HG03139 (cell line): ENCODE data around the gene CFD.
"Not testable (repeated sequence)": the region's sequence is repeated elsewhere in the genome, so short reads cannot be mapped to it uniquely, and the experiment has no call there.

Experiments used
- ATAC-seq: cut with Tn5 transposase; IDR thresholded peaks from one replicate; pipeline ENCODE4 v1.9.1; 2021; ENCODE audit not compliant: unreplicated experiment

Gene CFD

DNA sequence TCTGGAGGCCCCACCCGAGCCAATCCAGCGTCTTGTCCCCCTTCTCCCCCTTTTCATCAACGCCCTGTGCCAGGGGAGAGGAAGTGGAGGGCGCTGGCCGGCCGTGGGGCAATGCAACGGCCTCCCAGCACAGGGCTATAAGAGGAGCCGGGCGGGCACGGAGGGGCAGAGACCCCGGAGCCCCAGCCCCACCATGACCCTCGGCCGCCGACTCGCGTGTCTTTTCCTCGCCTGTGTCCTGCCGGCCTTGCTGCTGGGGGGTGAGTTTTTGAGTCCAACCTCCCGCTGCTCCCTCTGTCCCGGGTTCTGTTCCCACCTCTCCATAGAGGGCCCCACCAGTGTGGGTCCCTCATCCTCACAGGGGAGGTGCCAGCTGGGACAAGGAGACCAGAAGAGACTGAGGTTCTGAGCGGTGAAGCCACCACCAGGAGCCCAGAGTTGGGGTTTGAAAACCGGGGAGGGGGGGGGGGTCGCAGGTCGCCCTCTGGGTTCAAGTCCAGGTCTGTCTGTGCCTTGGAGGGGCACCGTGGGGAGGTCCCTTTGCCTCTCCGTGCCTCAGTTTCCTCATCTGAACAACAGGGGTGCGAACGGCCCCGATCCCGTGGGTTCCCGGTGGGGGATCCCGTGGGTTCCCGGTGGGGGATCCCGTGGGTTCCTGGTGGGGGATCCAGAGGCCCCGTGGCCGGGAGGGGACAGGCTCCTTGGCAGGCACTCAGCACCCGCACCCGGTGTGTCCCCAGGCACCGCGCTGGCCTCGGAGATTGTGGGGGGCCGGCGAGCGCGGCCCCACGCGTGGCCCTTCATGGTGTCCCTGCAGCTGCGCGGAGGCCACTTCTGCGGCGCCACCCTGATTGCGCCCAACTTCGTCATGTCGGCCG lies 7.1 kb upstream of the CFD start, which contains the start of gene ELANE:
Gene ELANE, plus strand, starts transcription at position 168 of the 878 bp plus-strand sequence. Its CDS starts 26 bp downstream, at position 194.
- ATAC-seq = no peak

DNA sequence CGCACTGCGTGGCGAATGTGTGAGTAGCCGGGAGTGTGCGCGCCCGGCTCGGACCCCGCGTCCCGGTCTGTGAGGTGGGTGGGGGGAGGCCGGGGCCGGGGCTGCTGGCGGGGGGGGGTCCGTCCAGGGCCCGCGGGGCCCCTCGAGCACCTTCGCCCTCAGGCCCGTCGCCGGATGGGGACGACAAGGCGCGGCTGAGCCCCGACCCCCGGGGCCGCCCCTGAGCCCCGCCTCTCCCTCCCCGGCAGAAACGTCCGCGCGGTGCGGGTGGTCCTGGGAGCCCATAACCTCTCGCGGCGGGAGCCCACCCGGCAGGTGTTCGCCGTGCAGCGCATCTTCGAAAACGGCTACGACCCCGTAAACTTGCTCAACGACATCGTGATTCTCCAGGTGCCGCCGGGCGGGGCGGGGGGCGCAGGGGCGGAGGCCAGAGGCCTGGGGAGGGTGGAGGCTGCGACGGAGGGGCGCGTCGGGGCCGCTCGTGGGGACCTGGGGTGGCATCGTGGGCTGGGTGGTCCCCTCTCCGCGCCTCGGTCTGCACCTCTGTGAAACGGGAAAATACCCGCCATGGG lies 6.4 kb upstream of the CFD start:
- no peak for ATAC-seq

DNA sequence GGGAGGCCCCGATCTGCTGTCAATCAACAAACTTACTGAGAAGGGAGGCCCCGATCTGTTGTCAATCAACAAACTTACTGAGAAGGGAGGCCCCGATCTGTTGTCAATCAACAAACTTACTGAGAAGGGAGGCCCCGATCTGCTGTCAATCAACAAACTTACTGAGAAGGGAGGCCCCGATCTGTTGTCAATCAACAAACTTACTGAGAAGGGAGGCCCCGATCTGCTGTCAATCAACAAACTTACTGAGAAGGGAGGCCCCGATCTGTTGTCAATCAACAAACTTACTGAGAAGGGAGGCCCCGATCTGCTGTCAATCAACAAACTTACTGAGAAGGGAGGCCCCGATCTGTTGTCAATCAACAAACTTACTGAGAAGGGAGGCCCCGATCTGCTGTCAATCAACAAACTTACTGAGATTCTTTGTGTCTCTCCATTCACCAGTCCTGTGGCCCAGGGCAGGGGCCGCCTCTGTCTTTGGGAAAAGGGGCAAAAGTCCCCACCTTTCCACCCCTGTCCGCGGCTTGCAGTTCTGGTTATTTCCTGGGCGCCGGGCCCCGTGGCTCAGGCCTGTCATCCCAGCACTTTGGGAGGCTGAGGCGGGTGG lies 5.7 kb upstream of the CFD start:
- not testable (repeated sequence) for ATAC-seq

DNA sequence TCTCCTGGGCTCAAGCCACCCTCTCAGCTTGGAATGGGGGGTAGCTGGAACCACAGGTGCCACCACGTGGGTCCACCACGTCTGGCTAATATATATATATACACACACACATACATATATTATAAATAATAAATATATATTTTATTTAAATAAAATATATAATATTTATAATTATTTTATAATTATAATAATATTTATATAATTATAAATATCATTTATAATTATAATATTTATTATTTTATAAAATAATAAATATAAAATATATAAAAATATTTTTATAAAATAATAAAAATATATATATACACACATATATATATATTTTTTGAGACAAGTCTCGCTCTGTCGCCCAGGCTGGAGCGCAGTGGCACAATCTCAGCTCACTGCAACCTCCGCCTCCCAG lies 4.9 kb upstream of the CFD start:
- no peak for ATAC-seq

DNA sequence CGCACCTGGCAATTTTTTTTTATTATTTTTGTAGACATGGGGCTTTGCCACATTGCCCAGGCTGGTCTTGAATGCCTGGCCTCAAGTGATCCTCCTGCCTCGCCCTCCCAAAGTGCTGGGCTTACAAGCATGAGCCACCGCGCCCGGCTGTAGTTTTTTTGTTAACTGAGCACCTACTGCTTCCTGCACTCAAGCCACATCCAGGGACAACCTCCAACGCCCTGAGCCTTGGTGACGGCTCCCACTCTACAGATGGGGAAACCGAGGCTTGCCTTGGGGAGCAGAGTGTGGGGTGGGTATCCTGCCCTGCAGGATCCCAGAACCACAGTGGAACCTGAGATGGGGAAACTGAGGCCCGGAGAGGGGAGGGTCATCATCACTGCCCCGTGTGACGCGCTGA lies 4.3 kb upstream of the CFD start:
- no peak for ATAC-seq

DNA sequence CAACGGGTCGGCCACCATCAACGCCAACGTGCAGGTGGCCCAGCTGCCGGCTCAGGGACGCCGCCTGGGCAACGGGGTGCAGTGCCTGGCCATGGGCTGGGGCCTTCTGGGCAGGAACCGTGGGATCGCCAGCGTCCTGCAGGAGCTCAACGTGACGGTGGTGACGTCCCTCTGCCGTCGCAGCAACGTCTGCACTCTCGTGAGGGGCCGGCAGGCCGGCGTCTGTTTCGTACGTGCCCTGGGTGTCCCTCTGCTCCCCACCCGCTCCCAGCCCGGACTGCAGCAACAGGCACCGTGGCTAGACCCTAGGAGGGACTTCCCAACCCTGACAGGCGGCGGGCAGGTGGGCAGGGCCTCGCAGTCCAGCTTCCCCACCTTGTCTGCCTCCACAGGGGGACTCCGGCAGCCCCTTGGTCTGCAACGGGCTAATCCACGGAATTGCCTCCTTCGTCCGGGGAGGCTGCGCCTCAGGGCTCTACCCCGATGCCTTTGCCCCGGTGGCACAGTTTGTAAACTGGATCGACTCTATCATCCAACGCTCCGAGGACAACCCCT lies 3.8 kb upstream of the CFD start:
- no peak for ATAC-seq

DNA sequence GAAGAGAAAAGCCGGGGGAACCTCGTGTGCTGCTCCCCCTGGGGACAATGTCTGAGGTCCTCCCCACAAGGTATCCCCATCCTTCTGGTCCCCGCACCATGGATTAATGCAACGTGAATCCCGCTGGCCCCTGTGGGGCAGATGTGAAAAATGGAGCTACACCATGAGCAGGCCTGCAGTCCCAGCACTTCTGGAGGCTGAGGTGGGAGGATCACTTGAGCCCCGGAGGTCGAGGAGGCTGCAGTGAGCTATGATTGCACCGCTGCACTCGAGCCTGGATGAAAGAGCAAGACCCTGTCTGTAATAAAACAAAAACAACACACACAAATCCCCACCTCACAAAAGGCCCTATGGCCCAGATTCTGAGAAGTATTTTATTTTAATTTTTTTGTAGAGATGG lies 1.2 kb upstream of the CFD start:
- no peak for ATAC-seq

DNA sequence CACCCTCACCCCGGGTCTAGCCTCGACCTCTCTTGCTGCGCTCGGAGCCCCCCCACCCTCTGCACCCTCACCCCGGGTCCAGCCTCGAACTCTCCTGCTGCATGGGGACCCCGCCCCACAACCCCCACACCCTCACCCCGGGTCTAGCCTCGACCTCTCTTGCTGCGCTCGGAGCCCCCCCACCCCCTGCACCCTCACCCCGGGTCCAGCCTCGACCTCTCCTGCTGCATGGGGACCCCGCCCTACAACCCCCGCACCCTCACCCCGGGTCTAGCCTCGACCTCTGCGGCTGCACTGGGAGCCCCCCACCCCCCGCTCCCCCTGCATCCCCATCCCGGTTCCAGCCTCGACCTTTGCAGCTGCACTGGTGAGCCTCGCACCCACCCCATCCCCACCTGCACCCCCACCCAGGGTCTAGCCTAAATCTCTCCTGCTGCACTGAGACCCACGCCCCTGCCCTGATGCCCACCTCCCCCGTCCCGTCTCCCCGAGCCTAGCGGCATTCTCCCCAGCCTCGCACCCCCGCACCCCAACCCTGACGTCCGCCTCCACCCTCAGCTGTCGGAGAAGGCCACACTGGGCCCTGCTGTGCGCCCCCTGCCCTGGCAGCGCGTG lies 1.8 kb downstream of the CFD start:
- ATAC-seq = no peak

DNA sequence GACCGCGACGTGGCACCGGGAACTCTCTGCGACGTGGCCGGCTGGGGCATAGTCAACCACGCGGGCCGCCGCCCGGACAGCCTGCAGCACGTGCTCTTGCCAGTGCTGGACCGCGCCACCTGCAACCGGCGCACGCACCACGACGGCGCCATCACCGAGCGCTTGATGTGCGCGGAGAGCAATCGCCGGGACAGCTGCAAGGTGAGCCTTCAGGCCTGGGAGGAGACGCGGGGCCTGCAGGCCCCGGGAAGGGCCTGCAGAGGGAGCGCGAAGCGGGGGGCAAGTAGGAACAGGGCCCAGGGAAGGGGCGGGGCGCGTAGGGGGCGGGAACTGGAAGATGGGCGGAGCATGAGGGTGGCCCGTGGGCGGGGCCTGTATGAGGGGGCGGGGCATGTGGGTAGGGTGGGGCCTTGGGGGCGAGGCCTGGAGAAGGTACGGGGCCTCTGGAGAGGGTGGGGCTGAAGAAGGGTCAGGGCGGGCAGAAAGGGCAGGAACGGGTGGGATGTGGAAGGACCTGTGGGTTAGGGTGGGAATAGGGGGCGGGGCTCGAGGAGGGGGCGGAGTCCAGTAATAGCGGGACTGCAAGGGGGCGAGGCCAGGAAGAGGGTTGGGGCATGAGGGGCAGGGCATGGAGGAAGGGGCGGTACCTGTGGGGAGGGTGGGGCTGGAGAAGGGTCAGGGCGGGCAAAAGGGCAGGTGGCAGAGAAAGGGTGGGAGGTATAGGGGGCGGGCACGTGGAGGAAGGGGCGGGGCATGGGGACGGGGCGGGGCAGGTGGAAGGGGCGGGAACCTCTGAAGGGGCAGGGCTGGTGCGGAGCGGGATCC lies 2.5 kb downstream of the CFD start:
- no peak for ATAC-seq

DNA sequence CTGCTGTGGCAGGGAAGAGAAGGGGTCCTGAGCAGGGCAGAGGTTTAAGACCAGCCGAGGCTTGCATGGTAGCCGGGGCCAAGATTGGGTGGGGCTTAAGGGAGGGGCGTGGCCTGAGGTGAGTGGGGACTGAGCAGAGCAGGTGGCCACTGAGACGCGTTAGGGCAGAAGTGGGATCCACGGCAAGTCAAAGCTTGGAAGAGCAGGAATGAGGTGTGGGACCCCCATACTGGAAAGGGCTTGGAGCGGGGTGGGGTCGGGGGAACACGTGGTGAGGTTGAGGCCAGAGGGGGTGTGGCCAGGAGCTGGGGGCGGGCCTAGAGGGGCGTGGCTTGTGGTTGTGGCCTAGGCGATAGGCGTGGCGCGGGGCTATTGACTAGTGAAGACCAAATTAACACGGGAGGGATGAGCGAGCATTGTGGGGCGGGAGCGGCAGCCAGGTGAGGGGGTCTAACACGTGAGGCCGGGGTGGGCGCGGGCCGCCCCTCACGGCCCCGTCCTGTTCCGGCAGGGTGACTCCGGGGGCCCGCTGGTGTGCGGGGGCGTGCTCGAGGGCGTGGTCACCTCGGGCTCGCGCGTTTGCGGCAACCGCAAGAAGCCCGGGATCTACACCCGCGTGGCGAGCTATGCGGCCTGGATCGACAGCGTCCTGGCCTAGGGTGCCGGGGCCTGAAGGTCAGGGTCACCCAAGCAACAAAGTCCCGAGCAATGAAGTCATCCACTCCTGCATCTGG lies 3.3 kb downstream of the CFD start:
- no peak for ATAC-seq

DNA sequence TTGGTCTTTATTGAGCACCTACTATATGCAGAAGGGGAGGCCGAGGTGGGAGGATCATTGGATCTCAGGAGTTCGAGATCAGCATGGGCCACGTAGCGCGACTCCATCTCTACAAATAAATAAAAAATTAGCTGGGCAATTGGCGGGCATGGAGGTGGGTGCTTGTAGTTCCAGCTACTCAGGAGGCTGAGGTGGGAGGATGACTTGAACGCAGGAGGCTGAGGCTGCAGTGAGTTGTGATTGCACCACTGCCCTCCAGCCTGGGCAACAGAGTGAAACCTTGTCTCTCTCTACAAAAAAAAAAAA lies 3.8 kb downstream of the CFD start:
- no peak for ATAC-seq

DNA sequence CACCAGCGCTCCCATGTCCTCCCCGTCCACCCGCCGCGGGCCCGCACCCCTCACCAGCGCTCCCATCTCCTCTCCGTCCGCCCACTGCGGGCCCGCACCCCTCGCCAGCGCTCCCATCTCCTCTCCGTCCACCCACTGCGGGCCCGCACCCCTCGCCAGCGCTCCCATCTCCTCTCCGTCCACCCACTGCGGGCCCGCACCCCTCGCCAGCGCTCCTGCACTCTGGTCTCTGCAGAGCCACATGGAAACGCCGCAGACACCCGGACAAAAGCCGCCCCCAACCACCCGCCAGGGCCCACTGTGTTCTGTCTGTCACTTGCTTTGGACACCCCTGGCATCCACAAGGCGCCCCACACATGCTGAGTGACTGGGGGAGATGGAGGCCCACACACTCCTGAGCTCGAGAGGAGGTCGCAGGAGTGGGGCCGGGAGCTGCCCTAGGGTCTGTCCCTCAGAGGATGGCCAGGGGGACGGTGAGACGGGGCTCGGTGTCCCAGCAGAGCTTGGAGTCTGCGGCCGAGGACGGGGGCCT lies 7.4 kb downstream of the CFD start:
- no peak for ATAC-seq

DNA sequence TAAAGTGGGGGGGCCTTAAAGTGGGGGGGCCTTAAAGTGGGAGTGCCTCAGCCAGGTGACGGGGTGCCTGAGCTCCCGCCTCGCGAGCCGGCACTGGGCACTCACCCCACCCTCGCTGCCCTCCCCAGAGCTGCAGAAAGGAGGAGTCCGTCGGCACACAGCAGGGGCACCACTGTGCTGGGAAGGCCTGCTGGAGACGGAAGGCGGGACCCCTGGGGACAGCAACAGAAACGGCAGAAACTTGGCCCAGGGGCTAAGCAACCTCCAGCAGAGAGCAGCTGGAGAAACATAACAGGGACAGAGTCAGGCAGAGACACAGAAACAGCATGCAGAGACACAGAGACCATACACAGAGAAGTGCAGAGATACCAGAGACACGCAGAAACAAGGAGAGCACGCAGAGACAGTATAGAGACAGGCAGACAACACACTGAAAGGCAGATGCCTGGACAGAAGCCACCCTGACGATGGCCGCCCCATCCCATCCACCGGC lies 7.9 kb downstream of the CFD start:
- ATAC-seq = no peak

DNA sequence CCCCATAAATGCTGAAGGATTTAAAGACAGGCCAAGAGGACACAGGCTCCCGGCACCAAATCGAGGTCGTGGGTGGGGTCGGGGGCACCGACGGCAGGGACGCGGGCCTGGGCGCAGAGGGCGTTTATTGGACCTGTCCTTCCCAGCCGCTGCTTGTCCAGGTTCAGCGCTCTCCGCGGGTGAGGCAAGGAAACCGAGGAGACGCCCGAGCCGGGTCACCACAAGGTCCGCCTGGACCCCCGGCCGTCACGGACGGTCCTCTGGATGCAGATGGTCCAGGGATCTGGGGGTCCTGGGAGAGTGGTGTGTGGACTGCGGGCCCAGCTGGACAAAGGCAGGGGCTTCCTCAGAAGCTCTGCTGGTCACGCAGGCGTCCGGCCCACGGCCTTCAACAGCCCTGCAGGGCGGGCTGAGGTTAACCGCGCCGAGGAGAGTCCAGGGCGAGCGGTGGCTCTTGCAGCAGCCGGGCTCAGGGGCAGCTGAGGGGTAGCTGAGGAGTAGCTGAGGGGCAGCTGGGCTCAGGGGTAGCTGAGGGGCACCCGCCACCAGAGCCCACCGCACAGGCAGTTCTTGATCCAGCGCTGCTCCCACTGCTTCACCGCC lies 8.5 kb downstream of the CFD start:
- no peak for ATAC-seq

DNA sequence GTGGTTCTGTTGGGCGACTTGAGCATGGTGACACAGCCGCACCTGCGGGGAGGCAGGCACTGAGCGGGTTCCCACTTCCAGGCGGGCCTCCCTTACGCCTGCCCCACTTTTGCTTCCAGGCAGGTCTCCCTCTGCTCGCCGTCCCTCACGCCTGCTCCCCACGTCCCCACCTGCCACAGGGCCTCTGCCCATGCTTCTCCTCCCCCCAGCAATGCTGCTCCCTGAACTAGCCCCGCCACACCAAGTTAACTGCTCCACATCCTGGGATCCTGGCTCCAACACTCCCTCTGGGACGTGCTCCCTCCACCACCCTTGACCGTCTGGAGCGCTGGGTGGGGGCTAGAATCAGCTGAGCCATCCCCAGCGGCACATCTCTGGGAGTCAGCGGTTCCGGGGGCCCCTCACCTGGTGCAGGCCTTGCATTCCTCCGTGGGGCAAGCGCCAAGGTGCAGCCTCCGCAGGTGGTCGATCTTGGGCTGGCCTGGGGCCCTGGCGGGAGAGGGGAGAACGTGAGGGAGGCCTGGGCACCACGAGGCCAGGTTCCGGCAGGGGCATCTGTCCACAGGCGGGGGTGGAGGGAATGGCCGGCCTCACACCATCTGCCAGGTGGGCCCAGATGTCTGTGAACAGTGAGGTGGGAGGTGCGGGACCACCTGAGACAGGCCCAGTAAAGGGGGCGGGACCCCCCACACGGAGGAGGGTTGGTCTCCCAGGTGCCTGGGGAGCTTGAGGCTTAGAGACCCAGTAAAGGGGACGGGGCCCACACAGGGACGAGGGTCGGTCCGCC lies 9.2 kb downstream of the CFD start:
- ATAC-seq = no peak

DNA sequence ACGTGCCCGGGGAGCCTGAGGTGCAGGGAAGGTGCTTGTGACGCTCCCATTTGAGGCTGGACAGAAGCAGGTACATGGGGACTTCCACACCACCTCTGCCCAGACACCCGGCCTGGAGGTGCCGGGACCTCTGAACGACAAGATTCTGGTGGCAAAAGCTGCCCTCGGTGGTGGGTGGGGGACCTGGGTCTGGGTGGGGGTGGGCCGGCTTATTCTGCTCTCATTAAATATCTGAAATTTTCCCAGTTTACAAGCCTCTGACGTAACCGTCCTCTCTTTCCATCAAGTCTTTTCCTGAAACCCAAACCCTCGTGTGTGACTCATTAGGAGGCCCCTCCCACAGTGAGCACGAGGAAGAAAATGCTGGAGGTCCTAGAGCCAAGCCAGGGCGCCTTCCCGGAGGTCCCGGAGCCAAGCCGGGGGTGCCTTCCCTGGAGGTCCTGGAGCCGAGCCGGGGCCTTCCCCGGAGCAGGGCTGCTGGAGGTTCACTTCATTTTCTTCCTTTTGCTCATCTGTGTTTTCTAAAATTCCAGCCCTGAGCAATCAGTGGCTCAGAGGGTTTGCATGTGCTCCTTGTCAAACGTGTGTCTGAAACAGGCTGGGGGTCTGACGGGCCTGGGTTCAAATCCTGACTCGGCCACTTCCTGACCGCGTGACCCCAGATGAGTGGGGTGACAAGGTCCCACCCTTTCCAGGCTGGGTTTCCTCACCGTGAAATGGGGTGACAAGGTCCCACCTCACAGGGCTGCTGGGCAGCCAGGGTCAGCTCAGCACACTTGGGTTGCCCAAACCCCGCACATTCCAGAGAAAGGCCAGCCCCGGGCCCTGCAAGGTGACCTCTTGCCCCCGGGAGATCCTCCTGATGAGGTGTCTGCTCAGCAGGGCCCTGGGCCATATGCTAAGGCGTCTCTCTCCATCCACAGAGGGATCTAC lies 10.0 kb downstream of the CFD start:
- ATAC-seq = no peak

DNA sequence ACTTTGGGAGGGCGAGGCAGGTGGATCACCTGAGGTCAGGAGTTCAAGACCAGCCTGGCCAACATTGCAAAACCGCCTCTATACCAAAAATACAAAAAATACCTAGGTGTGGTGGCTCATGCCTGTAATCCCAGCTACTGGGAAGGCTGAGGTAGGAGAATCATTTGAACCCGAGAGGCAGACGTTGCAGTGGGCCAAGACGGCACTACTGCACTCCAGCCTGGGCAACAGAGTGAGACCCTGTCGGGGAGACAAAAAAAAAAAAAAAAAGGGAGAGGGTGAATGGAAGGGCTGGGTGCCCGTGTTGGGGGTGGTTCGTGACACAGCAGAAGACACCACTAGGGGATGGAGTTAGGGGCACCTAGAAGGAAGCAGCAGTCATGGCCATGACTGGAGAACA lies 10.8 kb downstream of the CFD start:
- ATAC-seq = no peak
